NCI-H2107 treated with DMSO at 0.1 percent for 48 hours (cell line): ENCODE data around the gene PLEKHN1.

Source experiments
- DNase-seq: peaks from one replicate; lab custom pipeline; 2025; ENCODE audit not compliant: unreplicated experiment; lab: John Stamatoyannopoulos, UW

Gene PLEKHN1

DNA sequence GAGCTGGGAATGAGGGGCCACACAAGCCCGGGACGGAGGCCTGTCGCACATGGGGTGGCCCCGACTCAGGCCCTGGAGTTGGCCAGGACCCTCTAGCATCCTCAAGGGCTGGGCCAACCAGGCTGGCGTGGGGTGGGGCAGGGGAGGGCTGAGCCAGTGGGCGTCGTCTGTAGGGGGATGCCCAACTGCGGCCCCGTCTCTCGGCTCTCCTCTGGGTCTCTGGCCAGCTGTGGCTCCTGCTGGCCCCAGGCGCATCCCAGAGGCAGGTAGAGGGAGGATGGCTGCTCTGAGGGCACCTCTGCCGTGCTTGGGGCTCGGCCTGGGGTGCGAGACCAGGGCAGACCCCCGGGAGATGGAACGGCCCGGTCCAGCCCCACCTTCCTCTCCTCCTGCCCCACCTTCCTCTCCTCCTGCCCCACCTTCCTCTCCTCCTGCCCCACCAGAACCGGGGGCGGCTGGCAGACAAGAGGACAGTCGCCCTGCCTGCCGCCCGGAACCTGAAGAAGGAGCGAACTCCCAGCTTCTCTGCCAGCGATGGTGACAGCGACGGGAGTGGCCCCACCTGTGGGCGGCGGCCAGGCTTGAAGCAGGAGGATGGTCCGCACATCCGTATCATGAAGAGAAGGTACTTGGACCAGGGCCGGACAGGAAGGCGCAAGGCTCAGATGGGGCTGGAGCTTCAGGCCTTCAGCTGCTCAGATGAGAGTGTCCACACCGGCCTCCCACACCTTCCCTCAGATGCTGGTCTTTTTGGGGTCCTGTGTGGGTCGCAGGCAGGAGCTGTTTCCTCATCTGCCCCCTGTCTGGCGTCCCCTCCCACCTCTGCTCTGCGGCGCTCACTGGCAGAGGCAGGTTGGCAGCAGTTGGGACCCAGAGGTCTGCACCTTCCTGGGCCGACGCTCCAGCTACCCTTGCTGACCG lies 36.3 kb upstream of the PLEKHN1 start:
- no peak for DNase-seq

DNA sequence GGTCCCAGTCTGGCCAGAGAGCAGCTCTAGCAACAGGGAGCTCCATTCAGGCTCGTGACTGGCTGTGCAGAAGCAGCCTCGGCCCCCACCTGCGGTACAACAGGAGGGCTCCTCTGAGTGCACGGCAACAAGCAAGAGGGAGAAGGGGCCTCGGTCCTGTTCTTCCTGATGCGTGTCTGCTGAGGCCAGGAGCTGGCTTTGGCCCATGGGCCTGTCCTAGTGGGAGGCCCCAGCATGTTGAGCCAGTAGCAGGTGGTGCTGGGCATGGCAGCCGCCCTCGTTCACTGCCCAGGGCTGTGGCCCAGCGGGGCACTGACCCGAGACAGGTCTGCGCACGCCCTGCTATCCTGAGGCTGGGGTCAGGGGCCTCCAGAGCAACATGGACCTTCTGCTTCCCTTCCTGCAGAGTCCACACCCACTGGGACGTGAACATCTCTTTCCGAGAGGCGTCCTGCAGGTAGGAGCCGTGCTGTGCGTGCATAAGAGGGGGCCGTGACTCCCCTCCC lies 35.6 kb upstream of the PLEKHN1 start:
- no peak for DNase-seq

DNA sequence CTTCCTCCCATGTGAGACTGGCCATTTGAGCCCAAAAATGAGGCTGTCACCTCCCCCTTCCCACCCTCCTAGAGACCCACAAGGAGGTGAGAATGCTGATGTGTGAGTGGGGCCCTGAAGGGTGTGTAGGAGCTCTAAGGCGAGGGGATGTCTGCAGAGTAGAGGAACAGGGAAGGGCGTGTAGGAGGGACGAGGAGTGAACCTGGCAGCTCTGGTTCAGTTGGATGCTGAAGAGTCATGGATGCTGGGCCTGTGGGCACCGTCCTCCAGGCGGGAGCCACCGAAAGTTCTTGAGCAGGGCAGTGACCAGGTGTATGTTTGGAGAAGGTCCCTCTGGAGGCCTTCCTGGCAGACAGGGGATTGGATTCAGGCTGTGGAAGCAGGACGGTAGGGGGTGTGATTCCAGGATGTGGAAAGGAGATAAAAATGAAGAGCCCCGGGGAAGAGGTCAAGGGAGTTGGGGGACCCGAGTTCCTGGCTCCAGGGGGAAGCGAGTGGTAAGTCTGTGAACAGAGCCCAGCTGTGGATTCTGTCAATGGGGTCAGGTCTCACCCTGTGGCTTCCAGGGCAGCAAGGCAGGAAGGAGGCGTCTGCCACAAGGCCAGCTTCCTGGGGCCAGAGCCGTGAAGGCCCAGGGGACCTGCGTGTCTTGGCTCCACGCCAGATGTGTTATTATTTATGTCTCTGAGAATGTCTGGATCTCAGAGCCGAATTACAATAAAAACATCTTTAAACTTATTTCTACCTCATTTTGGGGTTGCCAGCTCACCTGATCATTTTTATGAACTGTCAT lies 34.7 kb upstream of the PLEKHN1 start:
- DNase-seq, result no peak

DNA sequence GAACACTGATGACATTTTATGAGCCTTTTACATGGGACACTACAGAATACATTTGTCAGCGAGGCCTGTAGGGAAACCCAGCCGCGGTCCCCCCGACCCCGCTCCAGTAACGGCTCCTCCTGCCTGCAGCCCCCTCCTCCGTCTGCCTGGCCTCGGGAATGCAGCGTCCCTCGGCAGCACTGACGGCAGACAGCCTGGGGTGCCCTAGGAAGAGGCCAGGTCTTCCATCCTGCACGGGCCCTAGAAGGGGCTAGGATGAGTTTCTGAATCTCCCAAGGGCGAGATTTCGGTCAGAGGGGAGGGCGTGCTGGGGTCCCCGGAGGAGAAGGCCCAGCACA lies 34.1 kb upstream of the PLEKHN1 start:
- DNase-seq, result no peak

DNA sequence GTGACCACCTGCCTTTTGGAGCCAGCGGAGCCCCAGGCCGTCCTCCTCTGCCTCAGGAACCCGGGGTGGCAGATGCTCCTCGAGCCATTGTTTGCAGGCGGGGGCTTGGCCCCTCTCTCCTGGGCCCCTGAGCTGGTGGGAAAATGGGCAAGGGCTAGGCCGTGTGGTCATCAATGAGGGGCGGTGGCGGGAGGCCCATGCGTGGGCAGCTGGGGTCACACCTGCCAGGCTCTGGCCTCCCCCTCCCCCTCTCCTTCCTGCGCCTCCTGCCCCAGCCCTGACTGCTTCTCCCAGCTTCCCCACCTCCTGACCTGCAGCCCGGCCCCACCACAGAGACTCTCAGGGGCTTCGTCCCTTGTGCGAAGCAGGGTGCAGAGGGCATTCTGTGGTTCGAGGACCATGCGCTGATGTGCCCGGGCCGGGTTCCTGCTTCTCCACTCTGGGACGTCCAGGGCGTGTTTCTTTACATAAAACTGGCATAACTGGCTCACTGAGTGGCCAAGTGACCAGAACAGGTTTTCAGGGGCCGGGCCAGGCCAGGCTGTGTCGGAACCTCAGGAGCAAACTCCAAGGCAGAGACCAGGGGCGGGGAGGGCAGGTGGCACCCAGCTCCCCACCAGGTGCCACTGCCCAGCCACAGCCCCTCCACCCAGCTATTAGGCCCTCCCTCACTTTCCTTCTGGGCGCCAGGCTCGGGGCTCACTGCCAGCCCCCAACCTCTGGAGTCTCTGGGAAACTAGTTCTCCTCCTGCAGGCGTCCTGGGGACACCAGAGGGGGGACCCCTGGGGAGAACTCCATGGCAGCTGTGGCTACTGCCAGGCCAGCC lies 33.3 kb upstream of the PLEKHN1 start:
- no peak for DNase-seq

DNA sequence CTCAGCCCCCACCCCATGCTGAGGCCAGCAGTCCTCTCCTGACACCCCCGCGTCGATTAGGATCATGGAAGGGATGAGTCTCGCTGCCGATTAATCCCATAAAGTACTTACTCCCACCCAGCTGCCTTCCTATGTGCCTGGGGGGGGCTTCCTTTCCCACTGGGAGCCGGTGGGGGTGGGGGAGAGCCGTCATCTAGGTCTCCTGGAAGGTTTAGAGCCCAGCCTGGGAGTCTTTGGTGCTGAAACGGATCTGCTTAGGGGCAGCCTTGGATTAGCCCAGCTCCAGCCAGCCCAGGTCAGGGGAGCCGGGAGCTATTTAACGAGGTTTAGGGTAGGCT lies 32.7 kb upstream of the PLEKHN1 start:
- no peak for DNase-seq

DNA sequence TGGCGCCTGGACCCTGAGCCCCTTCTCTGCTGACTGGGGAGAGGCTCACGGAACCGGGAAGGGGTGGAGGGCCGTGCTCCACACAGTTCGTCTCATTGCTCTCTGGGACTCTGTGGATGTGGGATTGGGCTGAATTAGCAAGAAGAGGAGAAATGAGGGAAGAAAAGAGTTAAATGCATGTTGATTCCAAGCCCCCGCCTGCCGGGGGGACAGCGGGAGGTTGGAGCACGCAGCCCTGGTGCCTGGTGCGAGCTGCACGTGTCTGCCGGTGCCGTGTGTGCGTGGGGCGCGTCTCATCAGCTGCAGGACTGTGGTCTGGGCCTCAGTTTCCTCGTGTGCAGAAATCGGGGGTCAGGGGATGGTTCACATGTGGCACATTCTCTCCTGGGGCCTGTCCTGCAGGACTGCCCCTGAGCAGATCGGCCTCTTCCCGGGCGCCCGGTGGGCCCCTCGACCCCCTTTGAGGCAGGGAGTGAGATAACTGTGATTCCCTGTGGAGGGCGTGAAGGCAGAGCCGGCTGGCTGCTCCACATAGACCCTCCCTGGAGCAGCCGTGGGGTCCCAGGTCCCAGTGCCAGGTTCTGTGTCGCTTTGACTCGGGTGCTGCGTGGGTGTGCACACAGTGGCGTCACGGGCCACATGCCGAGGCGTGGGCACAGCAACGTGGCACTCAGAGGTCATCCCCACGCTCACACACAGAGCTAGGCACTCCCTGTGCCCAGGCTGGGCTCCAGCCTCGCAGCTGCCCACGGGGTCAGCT lies 31.1 kb upstream of the PLEKHN1 start:
- DNase-seq, result no peak

DNA sequence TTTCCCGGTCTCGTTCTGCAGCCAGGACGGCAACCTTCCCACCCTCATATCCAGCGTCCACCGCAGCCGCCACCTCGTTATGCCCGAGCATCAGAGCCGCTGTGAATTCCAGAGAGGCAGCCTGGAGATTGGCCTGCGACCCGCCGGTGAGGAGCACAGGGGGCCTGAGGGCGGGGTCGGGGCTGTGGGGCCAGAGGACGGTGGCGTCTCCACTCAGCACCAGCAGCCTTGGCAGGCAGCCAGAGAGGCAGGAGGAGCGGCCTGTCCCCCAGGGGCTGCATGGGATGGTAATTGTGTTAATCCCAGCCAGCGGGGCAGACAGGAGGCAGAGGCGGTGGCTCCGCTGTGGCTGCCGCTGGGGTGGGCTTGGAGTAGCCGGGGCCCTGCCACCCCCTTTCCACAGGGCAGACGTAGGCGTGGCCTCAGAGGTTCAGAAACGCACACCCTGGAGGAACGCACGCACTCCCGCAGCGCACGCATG lies 30.5 kb upstream of the PLEKHN1 start:
- no peak for DNase-seq

DNA sequence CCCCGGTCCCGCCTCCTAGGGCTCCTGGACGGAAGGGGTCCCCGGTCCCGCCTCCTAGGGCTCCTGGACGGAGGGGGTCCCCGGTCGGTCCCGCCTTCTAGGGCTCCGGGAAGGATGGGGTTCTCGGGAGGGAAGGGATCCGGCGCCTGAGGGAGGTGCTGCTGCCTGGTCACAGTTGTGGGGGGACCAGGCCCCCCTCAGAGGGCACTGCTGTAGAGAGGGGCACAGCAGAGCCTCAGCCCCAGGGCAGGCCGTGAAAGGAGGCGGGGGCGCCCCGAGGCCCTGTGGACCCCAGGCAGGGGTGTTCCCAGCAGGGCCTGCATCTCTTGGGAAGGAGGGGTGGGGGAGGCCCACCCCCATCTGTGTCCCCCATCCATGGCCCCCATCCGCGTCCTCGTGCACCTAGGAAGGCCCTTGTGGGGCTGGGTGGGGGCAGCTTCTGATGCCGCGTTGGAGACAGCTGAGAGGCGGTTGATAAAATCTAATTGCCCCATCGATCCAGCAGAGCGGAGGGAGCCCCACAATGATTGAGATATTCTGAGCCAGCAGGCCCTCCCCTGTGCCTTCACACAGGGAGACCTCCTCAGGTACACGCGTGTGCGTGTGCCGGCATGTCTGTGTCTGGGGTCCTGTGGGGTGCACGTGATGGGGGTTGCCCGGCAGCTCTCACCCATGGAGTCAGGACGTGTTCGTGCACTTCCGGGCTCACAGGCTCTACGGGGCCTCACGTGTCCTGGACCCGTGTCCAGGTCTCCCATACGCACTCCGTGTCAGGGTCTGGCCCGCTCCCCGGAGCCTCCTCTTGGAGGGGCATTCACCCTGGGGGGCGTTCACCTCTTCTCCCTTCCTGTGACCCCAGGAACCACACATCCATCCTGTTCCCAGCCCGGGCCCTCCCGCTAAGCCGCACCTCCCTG lies 29.7 kb upstream of the PLEKHN1 start:
- DNase-seq, result no peak

DNA sequence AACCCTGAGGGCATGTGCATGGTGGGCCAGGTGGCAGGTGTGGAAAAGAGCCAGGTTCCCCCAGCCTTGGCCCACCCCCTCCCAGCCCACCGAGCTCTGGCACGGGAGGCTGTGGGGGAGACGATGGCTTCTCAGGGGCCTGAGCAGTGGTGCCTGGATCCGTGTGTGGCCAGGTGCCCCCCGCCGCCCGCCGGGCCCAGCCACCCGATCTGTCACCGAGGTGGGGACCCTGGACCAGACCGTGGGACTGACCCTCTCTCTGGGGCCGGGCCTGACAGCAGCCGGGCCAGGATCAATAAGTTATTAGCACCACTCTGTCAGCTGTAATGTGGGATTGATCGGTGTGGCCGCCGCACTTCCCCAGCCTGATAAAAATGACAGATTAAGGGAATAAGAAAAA lies 28.8 kb upstream of the PLEKHN1 start:
- DNase-seq, result no peak

DNA sequence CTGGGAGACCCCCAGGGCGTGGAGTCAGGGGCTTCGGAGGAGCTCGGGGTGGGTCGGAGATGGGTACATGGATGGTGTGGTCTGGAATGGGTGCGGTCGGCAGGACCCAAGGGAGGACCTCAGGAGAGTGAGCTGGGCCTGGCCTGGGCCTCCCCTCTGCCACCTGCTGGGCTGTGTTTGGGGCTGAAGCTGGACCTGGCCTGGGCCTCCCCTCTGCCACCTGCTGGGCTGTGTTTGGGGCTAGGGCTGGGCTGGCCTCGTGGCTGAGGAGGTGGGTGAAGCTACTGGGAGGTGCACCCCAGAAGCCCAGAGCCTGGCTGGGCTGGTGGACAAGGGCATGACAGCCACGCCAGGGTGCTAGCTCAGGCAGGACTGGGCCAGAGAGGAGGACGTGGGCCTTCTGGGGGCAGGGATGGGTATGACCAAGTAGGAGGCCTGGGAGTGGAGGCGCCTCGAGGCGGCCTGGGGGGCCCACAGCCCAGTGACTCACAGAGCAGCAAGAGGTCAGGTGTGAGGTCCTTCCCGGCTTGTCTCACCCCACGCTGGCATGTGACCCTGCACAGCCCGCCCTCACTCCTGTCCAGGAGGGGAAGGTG lies 28.1 kb upstream of the PLEKHN1 start:
- no peak for DNase-seq

DNA sequence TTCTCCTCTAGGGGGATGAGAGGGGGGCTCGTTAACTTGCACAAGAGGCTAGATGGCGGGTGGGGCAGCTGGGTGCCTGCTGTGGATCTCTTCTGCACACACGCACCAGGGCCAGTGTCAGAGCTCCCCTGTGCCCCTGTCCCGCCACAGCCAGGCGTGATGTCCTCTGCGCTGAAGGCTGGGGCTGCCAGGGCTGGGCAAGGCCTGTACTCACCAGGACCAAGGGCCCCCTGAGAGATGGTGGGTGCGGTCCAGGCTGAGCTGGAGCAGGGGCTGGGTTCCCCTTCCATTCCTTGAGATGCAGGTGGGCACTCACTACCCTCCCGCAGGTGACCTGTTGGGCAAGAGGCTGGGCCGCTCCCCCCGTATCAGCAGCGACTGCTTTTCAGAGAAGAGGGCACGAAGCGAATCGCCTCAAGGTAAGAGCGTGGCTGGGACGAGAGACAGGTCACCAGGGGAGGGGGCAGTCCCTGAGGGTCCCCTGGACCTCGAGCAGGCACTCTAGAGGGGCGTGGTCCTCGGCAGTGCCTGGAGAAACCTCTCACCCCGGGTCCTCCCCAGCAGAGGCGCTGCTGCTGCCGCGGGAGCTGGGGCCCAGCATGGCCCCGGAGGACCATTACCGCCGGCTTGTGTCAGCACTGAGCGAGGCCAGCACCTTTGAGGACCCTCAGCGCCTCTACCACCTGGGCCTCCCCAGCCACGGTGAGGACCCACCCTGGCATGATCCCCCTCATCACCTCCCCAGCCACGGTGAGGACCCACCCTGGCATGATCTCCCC lies 27.4 kb upstream of the PLEKHN1 start:
- DNase-seq, result no peak

DNA sequence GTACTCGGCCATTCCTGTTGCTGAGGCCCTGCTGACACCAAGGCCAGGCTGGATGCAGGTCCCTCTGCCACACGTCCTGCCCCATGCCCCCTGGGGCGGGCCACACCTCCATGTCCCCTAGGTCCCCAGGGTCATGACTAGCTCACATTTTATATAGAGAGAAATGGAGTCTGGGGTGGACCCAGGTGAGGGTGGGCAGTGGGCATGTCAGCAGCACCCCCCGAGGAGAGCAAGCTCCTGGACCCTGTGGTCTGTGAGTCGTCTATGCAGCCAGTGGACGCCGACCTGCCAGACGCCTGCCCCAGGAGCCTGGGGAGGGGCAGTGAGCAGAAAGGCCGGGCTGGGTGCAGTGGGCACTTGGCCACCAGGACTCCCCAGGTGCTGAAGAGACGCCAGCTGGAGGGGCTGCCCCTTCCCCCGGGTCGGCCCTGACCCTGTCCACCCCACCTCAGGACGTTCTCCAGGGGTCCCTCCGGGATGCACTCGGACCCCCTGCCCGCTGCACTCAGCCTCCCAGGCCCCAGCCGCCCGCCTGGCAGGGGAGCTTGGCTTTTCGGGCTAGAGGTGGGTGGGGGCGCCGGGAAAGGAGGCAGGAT lies 26.7 kb upstream of the PLEKHN1 start:
- no peak for DNase-seq

DNA sequence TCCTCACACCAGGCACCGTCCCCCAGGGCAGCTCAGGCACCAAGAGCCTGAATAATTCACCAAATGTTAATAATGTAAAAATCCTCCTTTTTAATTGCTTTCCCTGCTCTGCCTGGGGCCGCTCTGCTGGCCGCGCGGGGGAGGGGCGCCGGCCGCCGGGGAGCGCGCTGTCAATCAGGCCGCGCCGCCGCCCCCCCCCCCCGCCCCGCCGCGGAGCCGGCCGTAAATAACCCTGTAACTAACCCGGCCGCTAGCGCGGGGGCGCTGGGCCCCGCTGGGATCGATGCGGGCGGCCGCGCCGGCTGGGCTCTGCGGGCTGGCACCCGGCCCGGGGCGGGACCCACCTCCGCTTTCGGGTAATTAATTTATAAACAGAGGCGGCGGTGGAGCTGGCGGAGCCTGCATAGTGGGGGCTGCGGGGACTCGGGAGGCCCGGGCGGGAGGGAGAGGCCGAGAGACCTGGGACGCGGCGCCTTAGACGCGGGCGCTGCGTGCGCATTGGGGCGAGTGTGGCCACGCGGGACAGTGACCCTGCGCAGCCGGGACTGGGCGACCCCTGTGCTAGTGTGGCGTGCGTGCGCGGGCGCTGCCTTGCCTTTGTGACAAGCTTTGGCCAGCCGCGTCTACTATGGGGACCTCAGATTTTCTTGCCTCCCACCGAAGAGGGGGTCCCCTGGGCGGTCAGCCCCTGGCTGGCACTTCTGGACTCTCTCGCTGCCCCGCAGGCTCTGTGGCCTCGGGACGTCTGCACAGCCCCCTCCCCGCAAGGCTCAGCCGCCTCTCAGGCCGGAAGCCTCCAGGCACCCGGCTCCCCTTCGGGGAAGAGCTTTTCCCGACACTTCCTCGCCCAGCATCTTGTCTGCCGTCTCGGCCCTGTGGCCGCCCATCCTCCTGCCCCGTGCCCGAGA lies 25.9 kb upstream of the PLEKHN1 start:
- no peak for DNase-seq

DNA sequence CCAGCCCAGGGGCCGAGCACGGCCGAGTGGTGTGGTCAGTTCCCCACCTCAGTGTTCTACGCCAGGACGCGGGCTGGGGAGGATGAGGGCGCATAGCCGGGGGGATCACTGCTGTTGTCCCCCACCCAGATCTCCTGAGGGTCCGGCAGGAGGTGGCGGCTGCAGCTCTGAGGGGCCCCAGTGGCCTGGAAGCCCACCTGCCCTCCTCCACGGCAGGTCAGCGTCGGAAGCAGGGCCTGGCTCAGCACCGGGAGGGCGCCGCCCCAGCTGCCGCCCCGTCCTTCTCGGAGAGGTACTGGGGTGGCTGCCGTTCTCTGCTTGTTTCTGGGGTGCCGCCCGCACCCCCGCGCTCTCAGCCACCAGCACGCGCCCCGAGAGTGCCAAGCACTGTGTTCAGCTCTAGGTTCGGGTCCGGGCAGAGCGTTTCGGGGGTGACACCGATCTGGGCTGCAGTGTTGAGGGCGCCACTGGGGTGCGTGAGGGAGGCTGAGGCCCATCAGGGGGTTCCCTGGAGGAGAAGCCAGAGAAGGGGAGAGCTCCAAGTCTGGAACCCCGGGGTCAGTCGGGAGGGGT lies 25.2 kb upstream of the PLEKHN1 start:
- DNase-seq, result no peak

DNA sequence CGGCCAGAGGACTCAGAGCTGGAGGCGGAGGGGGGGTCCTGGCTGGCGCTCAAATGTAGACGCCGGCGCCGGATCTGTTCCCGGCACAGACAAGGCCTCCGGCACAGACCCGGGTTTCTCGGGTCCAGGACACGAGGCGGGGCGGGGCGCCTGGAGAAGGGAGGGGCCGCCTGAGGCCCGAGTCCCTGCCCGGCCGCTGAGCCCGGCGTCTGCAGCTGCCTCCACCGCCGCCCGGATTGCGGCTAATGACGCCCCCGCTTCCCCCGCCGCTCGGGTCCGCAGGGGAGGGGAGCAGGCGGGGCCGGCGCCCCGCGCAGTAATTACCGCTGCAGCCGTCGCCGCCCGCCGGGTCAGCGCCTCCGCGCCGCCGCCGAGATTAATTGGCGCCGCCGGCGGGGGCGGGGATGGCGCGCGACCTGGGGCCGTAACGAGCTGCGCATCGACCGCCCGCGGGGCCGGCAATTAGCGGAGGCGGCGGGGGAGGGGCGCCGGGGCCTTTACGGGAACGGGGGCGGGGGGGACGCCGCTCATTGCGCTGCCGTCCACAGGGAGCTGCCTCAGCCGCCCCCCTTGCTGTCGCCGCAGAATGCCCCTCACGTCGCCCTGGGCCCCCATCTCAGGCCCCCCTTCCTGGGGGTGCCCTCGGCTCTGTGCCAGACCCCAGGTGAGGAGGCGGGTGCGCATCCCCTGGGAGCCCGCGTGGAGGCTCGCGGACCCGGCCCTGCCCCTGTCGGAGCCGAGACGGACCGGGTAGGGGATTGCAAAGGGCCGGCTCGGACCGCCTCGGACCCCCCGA lies 24.5 kb upstream of the PLEKHN1 start:
- no peak for DNase-seq
